HFF-Myc (cell line): ENCODE results near the gene TRAF3.

Experiments
- DNase-seq: peaks from one replicate; pipeline ENCODE4 v3.0.0-alpha.2; 2011; ENCODE audit warnings: low read depth; ENCODE audit errors: extremely low read depth
- H3K4me3 ChIP-seq: replicated peaks from 2 replicates; pipeline ENCODE4 v1.5.1; 2011; ENCODE audit warnings: low read depth, mild to moderate bottlenecking, control low read depth, low read length
- CTCF ChIP-seq: IDR thresholded peaks from 2 replicates; pipeline ENCODE4 v1.5.1; 2012; ENCODE audit warnings: mild to moderate bottlenecking, low read depth, low read length, control low read depth; ENCODE audit errors: missing control alignments

Gene TRAF3

GRCh38 chr14:102920998-102921304, 143.7 kb downstream of the TRAF3 start:
- H3K4me3 ChIP-seq = no peak overlapping the region
- no peak for DNase-seq
- TF ChIP-seq CTCF = no peak

GRCh38 chr14:102922490-102923200, 145.4 kb downstream of the TRAF3 start, which contains the start of gene AMN:
AMN (plus strand) TSS chr14:102922663; CDS start chr14:102922689, 26 bp downstream.
- DNase-seq = no peak
- TF ChIP-seq CTCF = no peak
- H3K4me3 ChIP-seq = no peak within 1 kb of the TSS

- no peak for TF ChIP-seq CTCF
These were observed 146.1 kb downstream of the TRAF3 start for GRCh38 chr14:102923201-102923924.

GRCh38 chr14:102923925-102924486, 146.8 kb downstream of the TRAF3 start:
- TF ChIP-seq CTCF = no peak
- no peak for DNase-seq
- no peak overlapping the region for H3K4me3 ChIP-seq

More at GRCh38 chr14:102923201-102923924, 146.1 kb downstream of the TRAF3 start:
- DNase-seq = no peak
- H3K4me3 ChIP-seq = no peak overlapping the region

- no peak for DNase-seq
- TF ChIP-seq CTCF = no peak
- H3K4me3 ChIP-seq = no peak overlapping the region
These were observed 147.7 kb downstream of the TRAF3 start for GRCh38 chr14:102924632-102925588.

GRCh38 chr14:102925646-102926045, 148.4 kb downstream of the TRAF3 start:
- TF ChIP-seq CTCF = no peak
- no peak overlapping the region for H3K4me3 ChIP-seq

More at GRCh38 chr14:102925646-102926045, 148.4 kb downstream of the TRAF3 start:
- DNase-seq = no peak
